Mucosa of gallbladder (tissue), 1 donor: Measurements from ENCODE around the gene KDELR3. TPM values are rescaled to one million over a fixed set of nuclear protein-coding genes. Genes with fewer than 3 reads are reported as not detected.
"Not testable (repeated sequence)": the region's sequence is repeated elsewhere in the genome, so short reads cannot be mapped to it uniquely, and the experiment has no call there.

ENCODE experiments used
- DNase-seq: peaks from one replicate; pipeline ENCODE4 v3.0.0-alpha.2; 2020; ENCODE audit warnings: low spot score
- total RNA-seq: library from RNA; stranded (reverse); gene quantifications from one replicate; pipeline ENCODE4 v1.2.1, GENCODE V29; 2021
- donor health status: DM: no; HTN: no; CAD: no.

KDELR3 gene
- total RNA-seq, 1 donor from 2014 or later = 22.8 TPM

DNA sequence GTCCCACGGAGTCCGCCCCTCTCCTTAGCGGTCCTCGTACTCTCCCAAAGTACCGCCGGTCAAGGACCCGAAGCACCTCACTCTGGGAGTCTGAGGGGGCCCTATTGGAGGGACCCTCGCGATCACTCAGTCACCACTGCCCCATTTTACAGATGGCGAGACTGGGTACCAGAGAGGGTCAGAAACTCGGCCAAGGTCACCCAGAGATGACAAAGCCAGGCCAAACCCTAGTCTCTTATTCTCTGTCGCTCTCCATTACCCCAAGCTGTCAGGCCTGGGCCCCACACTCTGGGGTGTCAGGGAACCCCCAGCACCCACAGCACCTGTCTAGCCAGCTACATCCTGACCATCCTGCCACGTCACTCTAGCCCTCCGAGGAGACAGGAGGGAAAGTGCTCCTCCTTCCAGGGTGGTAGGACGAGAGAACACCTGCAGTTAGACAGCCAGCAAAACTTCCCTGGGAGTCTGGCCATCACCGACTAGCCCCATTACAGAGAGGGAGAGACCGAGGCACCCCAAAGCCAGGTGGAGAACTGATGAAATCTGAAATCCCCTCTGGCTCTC lies 11.5 kb upstream of the KDELR3 start:
- no peak for DNase-seq

DNA sequence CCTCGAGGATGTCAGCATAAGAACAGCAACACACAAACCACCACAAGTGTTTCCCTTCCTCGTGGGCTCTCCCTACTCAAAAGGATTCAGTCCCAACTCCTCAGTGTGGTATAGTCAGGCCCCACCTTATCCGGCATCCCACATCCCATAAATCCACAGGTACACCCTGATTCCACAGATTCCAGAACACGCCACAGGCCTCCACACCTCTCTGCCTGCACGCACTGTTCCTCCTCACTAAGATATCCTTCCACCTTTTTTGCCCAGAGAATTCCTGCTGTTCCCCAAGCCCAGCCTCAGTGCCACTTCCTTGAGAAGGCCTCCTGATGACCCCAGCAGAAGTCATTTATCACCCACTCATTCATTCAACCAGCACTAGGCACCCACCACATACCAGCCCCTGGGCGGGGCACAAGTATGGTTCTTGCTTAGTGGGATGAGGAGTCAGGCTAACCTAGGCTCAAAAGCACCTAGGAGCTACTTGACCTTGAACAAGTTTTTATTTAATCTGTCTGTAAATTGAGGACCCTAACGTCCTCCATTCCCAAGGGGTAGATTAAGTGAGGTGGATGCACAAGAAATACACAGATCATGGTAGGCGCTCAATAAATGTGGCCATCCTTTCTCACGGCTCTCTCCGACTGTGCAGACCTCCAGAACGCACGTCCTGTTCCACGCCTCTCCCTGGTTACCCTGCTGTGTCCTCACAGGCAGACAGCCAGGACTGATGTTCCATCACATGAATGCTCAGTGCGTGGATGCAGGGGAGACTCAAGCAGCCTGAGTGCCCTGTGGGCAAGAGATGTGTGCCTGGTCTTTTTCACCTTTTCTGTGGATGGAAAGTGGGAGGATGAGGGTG lies 10.8 kb upstream of the KDELR3 start:
- no peak for DNase-seq

DNA sequence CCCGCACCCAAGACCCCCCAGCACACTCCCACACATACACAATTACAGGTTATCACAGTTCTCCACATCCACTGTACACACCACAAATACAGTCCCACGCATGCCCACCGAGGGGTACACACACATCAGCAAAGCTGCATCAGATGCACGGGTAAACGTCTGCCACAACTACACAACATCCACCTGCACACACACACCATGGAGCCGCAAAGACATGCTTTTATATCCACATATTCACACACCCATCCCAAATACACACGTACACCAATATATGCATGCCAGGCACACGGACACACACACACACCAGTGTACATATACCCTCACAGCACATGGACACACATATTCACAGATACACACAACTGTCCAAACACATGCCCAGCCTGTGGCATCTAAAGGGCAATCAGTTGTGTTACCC lies 7.5 kb upstream of the KDELR3 start:
- no peak for DNase-seq

DNA sequence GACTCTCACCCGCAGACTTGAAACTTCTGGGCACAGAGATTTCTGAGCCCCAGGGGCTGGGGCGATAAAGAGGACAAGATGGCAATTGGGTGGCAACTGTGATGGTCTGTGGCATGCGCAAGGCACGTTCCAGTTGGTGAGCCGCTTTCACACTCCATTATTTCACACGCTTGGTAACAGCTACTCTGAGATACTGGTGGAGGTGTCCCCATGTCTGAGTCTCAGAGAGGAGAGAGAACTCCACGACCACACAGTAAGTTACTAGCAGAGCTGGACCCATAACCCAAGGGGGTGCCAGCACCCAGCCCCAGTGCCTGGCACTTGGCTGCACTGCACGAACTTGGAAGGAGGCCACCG lies 6.9 kb upstream of the KDELR3 start:
- no peak for DNase-seq

DNA sequence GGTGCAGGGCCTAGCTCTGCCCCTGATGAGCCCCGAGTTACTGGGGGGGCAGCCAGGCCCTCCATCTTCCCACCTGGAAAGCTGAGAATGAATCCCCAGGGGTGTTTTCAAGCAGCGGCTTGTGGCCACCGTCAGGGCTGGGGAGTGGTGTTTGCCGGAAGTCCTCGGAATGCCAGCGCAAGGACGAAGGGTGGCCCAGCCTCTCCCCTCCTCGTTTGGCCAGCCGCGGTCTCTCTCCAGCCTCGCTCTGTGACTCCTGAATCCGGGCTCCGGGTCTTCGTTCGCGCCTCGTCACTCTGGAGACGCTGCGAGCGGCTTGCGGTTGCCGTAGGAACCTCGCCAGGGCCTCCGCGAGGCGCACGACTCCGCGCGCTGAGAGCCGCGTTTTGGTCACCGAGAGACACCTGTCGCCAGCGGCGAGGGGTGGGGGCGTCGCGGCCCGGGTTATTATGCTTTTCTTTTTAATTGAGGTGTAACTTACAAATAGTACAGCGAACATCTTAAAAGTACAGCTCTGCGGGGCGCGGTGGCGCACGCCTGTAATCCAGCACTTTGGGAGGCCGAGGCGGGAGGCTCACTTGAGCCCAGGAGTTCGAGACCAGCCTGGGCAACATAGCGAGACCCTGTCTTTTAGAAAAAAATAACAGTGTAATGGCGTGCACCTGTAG lies 6.3 kb upstream of the KDELR3 start:
- DNase-seq = peak; percentile 79

DNA sequence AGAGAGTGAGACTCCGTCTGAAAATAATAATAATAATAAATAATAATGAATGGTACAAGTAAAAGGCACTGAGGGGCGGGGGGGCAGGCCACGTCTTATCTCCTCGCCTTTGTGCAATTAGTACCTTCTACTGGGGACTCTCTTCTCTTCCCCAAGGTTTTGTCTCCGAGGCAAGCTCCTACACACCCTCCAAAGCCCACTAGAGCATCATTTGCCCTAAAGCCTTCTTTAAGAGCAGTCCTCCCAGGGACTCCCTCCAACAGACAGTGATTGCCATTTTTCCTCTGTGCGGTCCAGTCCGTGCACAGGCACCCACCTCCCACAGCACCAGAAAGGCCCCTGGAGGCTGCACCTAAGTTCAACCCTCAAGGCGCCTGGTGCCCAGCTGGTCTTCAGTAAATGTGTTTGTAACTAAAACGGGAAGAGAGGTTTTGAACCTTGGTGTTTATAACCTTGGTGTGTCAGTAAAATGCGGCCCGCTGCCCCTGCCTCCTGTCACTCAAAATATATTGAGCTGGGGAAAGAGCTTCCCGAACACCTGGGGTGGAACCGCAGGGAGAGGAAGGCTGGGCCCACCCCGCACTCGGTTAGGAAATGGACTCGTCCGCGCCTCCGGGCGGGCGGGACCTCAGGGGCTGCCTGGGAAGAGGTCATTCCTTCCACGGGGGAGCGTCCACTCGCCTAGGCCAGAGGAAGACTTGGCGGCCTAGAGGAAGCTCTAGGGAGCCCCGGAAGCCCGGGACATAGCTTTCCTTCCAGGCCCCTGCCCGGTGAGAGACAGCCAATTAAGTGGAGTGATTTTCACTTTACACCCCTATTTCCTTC lies 4.7 kb upstream of the KDELR3 start:
- no peak for DNase-seq

DNA sequence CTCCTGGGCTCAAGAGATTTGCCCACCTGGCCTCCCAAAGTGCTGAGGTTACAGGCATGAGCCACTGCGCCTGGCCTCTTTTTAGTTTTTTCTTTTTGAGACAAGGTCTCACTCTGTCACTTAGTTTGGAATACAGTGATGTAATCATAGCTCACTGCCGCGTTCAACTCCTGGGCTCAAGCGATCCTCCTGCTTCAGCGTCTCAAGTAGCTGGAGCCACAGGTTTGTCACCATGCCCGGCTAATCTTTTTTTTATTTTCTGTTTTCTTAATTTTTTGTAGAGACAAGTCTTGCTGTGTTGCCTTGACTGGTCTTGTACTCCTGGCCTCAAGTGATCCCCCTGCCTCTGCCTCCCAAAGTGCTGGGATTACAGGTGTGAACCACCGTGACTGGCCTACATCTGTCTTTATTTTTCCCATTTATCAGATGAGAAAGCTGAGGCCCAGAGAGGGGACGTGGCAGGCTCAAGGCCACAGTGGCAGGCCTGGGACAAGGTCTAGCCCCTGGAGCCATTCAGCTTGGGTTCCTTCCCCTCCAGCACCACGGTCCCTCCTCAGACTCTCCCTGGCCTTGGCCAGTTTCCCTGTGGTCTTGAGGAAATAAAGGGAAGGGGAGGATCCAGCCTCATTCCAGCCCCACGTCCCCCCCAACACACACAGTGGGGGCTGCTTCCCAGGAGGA lies 2.8 kb upstream of the KDELR3 start:
- DNase-seq = no peak

DNA sequence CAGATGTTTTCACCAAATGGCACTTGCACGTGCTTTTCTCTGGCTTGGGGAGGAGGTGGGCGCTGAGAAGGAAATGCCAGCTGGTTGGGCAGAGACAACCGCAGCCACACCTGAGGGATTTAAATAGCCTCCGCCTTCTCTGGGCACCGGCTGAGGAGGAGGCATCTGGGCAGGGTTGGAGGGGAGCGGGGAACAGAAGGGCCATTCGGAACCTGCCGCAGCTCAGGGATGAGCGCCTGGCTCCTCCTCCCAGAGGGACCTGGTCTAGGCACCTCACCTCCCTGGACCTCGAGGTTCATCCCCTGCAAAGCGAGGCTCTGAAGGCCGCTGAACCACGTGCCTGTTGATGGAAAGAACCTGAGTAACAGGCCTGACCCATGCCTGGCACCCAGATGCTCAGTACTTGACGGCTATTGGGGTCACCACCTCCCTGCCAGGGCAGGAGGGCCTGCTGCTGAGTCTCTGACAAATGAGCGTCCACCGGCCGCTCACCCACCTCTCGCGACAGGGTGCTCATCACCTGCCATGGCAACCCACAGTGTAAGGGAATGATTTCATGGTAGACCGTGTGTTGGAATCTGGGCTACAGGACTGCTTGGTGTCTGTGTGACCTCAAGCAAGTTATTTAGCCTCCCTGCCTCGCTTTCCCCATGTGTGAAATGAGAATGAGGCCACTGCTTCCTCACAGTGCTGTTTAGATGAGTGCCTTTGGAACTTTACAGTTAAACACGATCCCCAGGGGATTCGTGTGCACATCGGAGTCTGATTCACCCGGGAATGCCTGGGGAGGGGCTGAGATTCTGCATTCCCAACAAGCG lies 2.0 kb upstream of the KDELR3 start:
- DNase-seq = no peak

DNA sequence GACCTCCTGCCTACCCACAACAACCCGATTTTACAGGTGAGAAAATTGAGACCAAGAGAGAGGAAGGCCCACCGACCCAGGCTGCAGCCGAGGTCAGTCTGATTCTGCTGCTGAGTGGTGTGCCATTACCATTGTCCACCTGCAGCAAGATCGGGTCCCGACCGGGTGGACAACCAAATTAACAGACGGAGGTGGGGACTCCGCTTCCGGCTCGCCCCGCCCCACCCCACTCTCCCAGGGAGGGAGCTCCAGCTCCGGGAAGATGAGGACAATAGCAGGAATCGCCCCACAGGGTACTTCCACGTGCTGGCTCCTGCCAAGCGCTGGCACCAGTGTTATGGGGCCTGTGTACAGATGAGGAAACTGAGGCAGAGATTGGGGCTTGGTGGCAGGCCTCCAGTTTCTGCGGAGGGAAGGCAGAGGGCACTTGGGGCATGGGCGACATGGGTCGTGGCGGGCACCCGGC lies 425 bp upstream of the KDELR3 start:
- DNase-seq = no peak

DNA sequence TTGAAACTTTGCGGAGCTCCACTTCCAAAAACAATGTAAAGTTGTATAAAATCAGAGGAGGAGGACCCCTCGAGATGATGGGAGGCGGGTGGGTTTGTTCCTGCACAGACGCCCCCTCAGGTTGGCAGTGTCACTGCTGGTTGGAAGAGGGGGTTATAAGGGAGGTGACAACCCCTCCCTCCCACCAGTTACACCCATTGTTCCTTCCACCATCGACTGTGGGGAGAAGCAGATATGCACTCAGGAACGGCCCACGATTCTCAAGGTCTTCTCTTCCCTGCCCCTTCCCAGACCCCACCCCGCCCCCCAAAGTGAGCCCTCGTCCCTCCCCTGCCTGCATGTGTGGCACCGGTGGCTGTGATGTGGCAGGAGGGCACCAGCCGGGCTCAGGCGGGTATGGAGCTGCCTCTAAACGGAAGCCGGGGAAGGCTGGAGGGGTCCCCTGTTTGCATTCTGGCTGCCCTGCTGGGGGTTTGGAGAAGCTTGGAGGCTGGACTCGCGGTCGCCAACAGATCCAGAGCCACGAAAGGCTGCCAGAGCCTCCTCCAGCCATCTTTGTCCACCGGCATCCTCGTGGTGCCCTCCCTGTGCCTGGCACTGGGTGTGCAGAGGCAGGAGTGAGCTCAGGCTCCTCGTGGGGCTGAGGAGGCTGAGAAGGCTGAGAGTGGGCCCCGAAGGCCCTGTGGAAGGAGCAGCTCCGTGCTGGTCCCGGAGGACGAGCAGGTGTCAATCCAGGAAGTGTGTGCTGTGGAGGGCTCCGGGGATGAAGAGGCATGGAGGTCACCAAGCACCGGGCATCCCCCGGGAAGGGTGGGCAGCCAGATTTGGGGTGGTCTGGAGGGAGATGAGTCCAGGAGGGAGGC lies 778 bp downstream of the KDELR3 start:
- no peak for DNase-seq

DNA sequence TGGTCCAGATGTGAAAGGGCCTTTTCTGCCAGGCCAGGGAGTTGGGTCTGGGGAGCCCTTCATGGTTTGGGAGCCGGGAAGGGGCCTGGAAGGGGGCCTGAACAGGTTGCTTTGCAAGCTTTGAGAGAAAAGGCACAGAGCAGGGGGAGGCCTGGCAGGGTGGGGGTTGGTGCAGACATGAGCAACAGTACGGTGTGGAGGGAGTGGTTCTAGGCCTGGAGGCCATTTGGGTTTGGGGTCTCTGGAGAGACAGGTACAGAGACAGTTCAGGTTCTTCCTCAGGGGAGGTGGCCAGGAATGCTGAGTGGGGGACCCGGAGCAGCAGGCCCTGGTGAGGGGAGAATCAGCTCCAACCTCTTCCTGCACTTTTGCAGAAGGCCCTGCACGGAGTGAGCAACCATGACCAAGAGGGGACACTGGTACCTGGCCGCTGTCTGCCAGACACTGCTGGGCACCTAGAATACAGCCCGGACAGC lies 1.4 kb downstream of the KDELR3 start:
- no peak for DNase-seq

DNA sequence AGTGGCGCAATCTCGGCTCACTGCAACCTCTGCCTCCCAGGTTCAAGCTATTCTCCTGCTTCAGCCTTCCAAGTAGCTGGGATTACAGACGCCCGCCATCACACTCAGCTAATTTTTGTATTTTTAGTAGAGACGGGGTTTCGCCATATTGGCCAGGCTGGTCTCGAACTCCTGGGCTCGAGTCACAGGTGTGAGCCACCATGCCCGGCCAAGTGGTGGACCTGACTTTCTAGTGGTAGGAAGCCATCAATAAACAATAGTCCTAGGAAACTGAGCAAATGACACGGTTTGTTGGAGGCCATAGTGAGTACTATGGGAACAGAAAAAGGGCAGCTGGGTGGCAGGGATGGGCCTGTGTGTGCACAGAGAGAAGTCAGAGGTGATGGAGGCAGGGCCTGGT lies 2.3 kb downstream of the KDELR3 start:
- DNase-seq = not testable (repeated sequence)

DNA sequence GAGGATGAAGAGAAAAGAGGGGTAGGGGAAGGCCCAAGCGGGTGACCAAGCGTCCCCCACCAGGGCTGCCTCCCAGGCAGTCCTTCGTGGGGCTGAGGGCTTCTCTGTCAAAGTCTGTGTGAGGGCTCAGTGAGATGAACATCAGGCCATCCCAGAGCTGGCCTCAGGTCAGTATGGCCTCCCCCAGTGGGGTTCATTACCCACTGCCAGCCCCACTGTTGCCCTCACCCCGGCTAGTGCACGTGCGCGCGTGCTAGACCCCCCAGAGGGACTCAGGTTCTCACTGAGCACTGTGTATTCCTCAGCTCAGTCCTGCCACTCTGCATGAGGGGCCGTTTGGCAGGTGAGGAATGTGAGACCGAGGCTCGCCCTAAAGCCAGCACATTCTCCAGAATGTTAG lies 3.3 kb downstream of the KDELR3 start:
- no peak for DNase-seq

DNA sequence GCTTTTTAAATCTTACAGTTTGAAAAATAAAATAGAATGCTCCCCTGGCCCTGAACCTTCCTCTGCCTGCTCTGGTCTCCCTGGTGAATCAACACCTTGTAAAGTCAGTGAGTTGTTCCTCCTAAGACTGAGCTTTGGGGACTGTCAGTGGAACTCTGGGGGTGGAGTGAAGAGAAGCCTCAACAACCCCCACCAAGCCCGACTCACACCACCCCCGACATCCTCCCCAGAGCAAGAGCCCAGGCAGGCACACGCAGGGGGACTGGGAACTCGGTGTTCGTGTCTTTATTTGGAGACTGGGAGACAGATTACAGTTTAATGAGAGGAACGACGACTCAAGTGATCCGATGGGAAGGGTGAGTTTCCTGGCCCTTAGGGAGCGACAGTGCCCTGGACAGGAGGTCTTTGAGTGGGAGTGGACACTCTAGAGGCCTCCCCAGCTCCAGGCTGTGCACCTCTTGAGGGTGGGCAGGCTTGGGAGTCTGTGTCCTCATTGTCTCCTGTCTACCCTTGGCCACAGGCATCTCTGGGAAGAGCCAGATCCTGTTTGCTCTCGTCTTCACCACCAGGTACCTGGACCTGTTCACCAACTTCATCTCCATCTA lies 6.2 kb downstream of the KDELR3 start:
- no peak for DNase-seq

DNA sequence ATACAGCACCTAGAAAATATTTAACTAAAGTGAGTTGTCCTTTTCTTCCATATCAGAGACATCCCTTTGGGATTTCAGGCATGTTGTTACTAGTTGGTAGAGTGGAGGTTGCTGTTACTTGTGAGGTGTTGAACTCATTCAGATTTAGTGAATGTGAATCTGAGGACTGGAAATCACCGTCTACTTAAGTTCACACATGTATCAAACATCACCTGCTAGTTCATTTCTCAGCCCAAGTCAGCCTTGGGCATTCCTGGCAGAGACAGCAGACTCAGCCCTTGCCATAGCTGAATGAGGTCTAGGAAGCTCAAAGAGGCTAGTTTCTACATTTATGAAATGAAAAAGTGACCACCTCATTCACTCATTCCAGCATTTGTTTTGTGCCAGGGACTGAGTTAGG lies 9.7 kb downstream of the KDELR3 start:
- no peak for DNase-seq

DNA sequence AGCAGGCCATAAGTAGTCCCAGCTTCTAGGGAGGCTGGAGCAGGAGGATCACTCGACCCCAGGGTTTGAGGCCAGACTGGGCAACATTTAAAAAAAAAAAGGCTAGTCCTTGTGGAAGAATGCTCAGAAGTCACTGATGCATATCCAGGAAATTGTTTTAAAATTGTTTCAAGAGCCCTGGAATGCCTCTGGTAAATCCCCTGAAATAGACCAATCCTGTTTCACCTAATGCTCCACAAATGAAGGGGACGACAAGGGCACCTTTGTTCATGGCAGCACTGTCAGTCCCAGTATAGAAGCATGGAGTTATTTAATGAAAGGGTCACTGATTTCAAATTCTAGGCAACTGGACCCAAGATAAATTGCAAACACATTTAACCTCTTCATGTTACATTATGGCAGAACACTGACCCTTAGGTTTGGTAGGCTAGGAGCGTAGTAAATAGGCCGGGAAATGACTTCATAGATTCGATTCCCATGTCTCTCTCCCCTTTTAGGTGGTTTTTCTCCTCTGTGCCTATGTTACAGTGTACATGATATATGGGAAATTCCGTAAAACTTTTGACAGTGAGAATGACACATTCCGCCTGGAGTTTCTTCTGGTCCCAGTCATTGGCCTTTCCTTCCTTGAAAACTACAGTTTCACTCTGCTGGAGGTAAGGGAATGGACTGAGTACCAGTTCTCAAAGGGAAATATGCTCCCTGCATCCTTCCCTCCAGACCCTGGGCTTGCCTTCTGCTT lies 11.4 kb downstream of the KDELR3 start:
- no peak for DNase-seq

DNA sequence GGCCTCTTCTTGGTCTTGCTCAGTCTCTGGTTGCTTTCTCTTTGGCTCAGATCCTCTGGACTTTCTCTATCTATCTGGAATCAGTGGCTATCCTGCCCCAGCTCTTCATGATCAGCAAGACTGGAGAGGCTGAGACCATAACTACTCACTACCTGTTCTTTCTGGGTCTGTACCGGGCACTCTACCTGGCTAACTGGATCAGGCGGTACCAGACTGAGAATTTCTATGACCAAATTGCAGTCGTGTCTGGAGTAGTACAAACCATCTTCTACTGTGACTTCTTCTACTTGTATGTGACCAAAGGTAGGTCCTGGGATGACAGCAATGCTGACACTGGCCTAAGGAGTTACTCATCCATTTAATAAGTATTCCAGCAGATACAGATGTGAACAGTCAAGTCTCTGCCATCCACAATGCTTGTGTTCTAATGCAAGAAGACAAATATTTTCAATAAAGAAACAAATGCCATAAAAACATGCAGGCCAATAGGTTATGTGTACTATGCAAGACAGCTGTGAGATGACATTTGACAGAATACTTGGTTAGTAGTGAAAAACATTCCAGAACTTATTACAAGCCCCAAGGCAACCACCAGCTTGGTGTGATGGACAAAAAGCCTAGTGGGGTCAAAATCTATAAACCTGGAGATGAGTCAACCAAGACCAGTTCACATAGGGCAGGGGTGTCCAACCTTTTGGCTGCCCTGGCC lies 13.4 kb downstream of the KDELR3 start:
- no peak for DNase-seq

DNA sequence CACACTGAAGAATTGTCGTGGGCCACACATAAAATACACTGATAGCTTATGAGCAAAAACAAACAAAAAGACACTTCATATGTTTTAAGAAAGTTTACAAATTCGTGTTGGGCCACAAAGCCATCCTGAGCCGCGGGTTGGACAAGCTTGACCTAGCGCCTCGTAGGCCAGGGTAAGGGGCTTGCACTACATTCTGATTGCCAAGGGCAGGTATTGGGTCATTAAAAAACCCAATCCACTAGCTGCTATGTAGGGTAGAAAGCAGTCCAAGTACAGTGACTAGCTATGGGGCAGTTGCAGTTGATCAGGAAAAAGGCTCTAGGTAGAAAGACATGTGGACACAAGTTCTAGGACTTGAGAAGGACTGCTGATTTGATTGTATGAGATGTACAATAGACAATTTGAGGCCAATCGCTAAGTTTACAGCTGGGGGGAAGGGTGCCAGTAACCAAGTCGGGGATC lies 14.0 kb downstream of the KDELR3 start:
- DNase-seq = no peak
